Activated CD4-positive, alpha-beta T cell treated with anti-CD3 and anti-CD28 coated beads, Interleukin-2, amount 10 ng/mL, durations not matched to agents 7 days and 5 days (primary cell): ENCODE data around the gene ADIPOR1. TPM values are rescaled to one million over a fixed set of nuclear protein-coding genes. Genes with fewer than 3 reads are reported as not detected.
"Not testable (repeated sequence)": the region's sequence is repeated elsewhere in the genome, so short reads cannot be mapped to it uniquely, and the experiment has no call there.

Source experiments
- CTCF ChIA-PET: fragments of 350-600 bp; sonication (Branson Sonifier 250); formaldehyde crosslinking; loops from one replicate; lab custom pipeline; 2021; ENCODE audit warnings: antibody characterized with exemption; lab: Charles Lee
- POLR2A ChIA-PET: fragments of 350-600 bp; sonication (Branson Sonifier 250); formaldehyde crosslinking; loops from one replicate; lab custom pipeline; 2021; ENCODE audit warnings: antibody characterized with exemption; lab: Charles Lee
- DNase-seq: peaks from one replicate; pipeline ENCODE4 v3.0.0-alpha.2; 2020
- H3K27ac Mint-ChIP-seq: one replicate; pipeline ENCODE4 v1.8.0; 2021; ENCODE audit warnings: mild to moderate bottlenecking, moderate library complexity, mixed read lengths
- H3K27me3 Mint-ChIP-seq: one replicate; pipeline ENCODE4 v1.8.0; 2021; ENCODE audit warnings: mixed read lengths
- H3K36me3 Mint-ChIP-seq: one replicate; pipeline ENCODE4 v1.8.0; 2021; ENCODE audit warnings: low read depth, mixed read lengths
- H3K4me1 Mint-ChIP-seq: one replicate; pipeline ENCODE4 v1.8.0; 2021; ENCODE audit warnings: mixed read lengths
- H3K4me3 Mint-ChIP-seq: one replicate; pipeline ENCODE4 v1.8.0; 2021; ENCODE audit warnings: mild to moderate bottlenecking, moderate library complexity, mixed read lengths
- H3K9me3 Mint-ChIP-seq: one replicate; pipeline ENCODE4 v1.8.0; 2021; ENCODE audit warnings: mixed read lengths
- total RNA-seq, 2 experiments: library from RNA; stranded (reverse); gene quantifications; one replicate each; pipeline ENCODE4 v1.2.3, GENCODE V29; 2021

ADIPOR1 gene
- total RNA-seq, 2 experiments from 2014 or later, result 58.0 to 71.2 TPM

DNA sequence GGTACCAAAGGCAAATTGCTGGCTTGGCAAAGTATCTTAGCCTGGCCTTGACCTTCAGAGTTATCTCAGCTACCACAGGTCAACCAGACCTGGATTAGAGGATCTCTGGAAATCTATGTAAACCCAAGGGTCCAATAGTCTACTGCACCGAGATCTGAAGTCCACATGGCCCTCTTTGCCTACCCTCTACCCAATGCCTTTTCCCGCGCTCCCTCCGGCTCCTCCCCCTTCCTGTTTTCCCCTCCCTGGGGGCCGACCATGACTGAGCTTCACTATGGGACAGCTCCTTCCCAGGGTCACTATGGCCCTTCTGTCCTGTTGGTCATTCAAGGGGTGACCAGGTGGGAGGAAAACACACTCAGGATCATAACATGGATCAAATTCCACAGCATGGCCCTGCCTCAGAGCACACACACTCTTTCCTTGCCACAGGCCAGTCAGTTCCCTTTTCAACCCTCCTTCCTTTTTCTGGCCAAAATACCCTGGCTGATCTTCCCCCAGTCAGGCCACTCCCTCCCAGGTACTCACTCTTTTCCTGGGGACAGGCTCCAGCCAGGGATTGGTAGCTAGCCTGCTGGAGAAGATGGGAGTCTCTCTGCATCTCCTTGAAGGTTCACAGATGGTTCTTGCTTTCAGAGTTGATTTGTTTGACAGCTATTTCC lies 29.9 kb upstream of the ADIPOR1 start:
- no peaks in the 10 kb centered on the region for H3K9me3 Mint-ChIP-seq
- ChIA-PET POLR2A (no interaction called here), CTCF (interaction anchor here (0.6 to 1.7 kb wide), 6 partner anchors 9 to 645 kb away, joined by 3 to 4 read pairs (median 4); partner anchors contain the start of gene TMEM183A)
- no peak overlapping the region for H3K4me3 Mint-ChIP-seq
- peaks cover 26% of the 10 kb centered on the region for H3K27me3 Mint-ChIP-seq
- no peak for DNase-seq
- peaks cover 1% of the 10 kb centered on the region for H3K4me1 Mint-ChIP-seq
- H3K27ac Mint-ChIP-seq, result no peak overlapping the region
- no peaks in the 10 kb centered on the region for H3K36me3 Mint-ChIP-seq

DNA sequence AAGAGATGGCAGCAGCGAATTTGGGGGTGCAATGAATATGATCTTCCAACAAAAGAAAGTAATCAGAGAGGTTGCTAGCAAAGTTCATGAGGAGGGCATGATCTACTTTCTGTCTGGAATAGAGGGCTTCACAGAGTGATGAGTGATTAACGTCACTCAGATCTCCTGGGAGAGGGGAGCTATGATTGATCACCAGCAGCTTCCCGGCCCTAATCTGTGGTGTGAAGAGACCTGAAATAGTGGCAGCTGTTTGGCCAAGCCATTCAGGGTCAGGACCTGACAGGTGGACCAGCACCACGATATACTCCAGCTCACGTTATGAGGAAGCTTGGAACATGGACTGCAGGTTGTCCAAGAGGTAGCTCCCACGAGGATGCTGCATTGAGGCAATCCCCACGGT lies 29.1 kb upstream of the ADIPOR1 start:
- POLR2A ChIA-PET, result no interaction called here
- no peak overlapping the region for H3K4me3 Mint-ChIP-seq
- CTCF ChIA-PET, result interaction anchor here (0.6 to 1.7 kb wide), 6 partner anchors 12 to 645 kb away, joined by 3 to 5 read pairs (median 3); partner anchors contain the start of gene TMEM183A
- DNase-seq, result no peak
- no peak overlapping the region for H3K27ac Mint-ChIP-seq
- peaks cover 1% of the 10 kb centered on the region for H3K4me1 Mint-ChIP-seq
- no peaks in the 10 kb centered on the region for H3K9me3 Mint-ChIP-seq
- peaks cover 23% of the 10 kb centered on the region for H3K27me3 Mint-ChIP-seq
- no peaks in the 10 kb centered on the region for H3K36me3 Mint-ChIP-seq

DNA sequence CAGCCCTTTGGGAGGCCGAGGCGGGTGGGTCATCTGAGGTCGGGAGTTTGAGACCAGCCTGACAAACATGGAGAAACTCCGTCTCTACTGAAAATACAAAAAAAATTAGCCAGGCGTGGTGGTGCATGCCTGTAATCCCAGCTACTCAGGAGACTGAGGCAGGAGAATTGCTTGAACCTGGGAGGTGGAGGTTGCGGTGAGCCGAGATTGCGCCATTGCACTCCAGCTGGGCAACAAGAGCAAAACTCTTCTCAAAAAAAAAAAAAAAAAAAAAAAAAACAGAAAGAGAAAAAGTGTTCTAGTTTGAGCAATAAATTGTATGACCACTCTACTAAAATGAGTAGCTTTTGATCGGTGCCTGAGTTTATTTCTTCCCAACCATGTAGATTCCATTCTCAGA lies 28.0 kb upstream of the ADIPOR1 start:
- peaks cover 13% of the 10 kb centered on the region for H3K27me3 Mint-ChIP-seq
- H3K4me3 Mint-ChIP-seq, CTCF ChIA-PET, H3K9me3 Mint-ChIP-seq, H3K36me3 Mint-ChIP-seq, POLR2A ChIA-PET, H3K27ac Mint-ChIP-seq, H3K4me1 Mint-ChIP-seq, DNase-seq: not testable (repeated sequence)

DNA sequence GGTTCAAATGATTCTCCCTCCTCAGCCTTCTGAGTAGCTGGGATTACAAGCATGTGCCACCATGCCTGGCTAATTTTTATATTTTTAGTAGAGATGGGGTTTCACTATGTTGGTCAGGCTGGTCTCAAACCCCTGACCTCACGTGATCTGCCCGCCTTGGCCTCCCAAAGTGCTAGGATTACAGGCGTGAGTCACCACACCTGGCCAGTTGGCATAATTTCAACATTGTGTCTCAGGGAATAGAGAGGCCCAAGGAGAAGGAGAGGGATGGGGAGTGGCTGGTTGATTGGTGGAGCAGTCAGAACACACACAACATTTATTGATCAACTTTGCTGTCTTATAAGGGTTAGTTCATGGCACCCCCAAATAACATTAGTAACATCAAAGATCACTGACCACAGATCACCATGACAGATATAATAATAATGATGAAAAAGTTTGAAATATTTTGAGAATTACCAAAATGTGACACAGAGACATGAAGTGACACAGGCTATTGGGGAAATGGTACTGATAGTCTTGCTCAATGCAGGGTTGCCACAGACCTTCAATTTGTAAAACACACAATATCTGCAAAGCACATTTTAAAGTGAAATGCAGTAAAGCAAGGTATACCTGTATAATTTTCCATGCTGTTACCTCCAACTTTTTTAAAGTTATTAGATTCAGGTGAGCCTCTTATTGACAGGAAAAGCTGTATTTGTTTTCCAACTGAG lies 24.8 kb upstream of the ADIPOR1 start:
- Mint-ChIP-seq H3K36me3 (no peaks in the 10 kb centered on the region), H3K9me3 (no peaks in the 10 kb centered on the region), H3K27me3 (peaks cover 17% of the 10 kb centered on the region), H3K4me1 (peaks cover 1% of the 10 kb centered on the region), H3K27ac (no peak overlapping the region), H3K4me3 (no peak overlapping the region)
- ChIA-PET CTCF (interaction anchor here (0.6 to 0.8 kb wide), 2 partner anchors 16 to 62 kb away, joined by 3 to 4 read pairs; partner anchors contain the start of gene CYB5R1), POLR2A (interaction anchor here (0.7 kb wide), 1 partner anchor 97 kb away, joined by 8 read pairs; no protein-coding TSS in a partner anchor)
- DNase-seq, result no peak

DNA sequence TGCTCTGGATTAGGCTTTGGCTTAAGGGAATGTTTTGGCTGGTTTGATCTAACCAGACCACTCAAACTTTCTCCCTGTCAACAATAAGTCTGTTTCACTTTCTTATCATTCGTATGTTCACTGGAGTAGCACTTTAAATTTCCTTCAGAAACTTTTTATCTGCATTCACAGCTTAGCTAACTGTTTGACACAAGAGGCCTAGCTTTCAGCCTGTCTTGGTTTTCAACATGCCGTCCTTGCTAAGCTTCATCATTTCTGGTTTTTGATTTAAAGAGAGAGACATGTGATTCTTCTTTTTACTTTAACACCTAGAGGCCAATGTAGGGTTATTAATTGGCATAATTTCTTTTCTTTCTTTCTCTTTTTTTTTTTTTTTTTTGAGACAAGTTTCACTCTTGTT lies 23.8 kb upstream of the ADIPOR1 start:
- Mint-ChIP-seq H3K4me1 (peaks cover 1% of the 10 kb centered on the region), H3K27ac (no peak overlapping the region), H3K27me3 (peaks cover 24% of the 10 kb centered on the region), H3K36me3 (no peaks in the 10 kb centered on the region), H3K4me3 (no peak overlapping the region), H3K9me3 (no peaks in the 10 kb centered on the region)
- ChIA-PET POLR2A (no interaction called here), CTCF (interaction anchor here (0.6 to 0.9 kb wide), 3 partner anchors 15 to 79 kb away, joined by 3 to 4 read pairs (median 3); partner anchors contain the start of gene CYB5R1)
- DNase-seq, result no peak

DNA sequence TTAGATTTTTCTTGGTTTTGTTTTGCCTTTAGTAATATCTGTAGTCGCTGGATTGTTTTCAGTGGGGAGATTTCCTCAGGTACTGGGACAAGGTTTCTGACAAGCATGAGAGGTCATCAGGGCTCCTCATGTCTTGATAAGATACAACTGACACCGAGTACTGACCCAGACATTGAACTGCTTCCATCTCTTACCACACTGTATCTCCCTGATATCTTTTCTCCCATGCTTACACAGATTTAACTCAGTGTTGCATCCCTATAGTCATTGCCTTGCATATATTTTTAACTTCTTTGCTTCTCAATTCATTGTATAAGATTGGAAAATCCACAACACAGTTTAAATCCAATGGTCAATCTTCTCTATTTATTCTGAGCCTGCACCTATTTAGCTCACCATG lies 21.3 kb upstream of the ADIPOR1 start:
- no peak overlapping the region for H3K4me3 Mint-ChIP-seq
- no peaks in the 10 kb centered on the region for H3K9me3 Mint-ChIP-seq
- DNase-seq, result no peak
- peaks cover 30% of the 10 kb centered on the region for H3K27me3 Mint-ChIP-seq
- POLR2A ChIA-PET, result no interaction called here
- no peak overlapping the region for H3K27ac Mint-ChIP-seq
- H3K36me3 Mint-ChIP-seq, result no peaks in the 10 kb centered on the region
- no peaks in the 10 kb centered on the region for H3K4me1 Mint-ChIP-seq
- CTCF ChIA-PET, result interaction anchor here (1.7 kb wide), 1 partner anchor 11 kb away, joined by 6 read pairs; no protein-coding TSS in a partner anchor

DNA sequence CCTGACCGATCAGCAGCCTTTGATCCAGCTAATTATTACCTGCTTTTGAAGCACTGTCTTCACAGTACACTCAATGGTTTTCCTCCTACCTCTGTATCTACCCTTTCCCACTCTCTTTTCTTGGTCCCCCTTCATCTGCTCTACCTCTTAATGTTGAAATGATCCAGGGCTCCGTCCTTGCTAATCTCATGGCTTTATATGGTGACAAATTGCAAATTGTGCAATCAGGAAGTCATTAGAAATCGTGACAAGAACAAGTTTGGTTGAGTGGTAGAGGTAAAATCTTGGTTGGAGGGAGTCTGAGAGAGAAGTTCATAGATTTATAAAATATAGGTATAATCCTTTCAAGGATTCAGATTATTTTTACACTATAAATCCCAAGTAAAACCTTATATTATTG lies 18.5 kb upstream of the ADIPOR1 start:
- Mint-ChIP-seq H3K27ac (no peak overlapping the region), H3K27me3 (peaks cover 37% of the 10 kb centered on the region), H3K4me3 (no peak overlapping the region), H3K36me3 (no peaks in the 10 kb centered on the region), H3K4me1 (no peaks in the 10 kb centered on the region), H3K9me3 (no peaks in the 10 kb centered on the region)
- no peak for DNase-seq
- ChIA-PET CTCF (interaction anchor here (0.6 kb wide), 1 partner anchor 195 kb away, joined by 3 read pairs; no protein-coding TSS in a partner anchor), POLR2A (no interaction called here)

DNA sequence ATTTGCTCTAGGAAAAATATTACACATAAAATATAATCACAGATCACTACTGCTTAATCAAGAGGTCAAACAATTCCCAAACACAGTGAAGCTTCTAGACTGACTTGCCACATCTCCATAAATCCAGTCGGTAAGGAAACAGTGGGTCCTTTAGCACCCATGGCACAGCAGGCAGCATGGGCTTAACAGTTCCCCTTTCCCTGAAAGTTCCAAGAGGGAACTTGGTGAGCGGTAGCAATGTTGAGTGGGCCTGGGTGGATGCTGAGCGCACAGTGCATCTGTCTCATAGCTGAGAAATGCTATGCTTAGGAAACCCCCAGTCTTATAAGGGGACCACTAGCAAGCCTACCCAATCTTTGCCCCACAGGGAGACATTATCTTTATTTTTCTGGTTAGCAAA lies 16.7 kb upstream of the ADIPOR1 start:
- ChIA-PET POLR2A (no interaction called here), CTCF (interaction anchor here (0.5 kb wide), 1 partner anchor 189 kb away, joined by 3 read pairs; no protein-coding TSS in a partner anchor)
- Mint-ChIP-seq H3K4me3 (no peak overlapping the region), H3K27me3 (peaks cover 31% of the 10 kb centered on the region), H3K4me1 (no peaks in the 10 kb centered on the region), H3K27ac (no peak overlapping the region), H3K9me3 (no peaks in the 10 kb centered on the region), H3K36me3 (no peaks in the 10 kb centered on the region)
- DNase-seq, result no peak

DNA sequence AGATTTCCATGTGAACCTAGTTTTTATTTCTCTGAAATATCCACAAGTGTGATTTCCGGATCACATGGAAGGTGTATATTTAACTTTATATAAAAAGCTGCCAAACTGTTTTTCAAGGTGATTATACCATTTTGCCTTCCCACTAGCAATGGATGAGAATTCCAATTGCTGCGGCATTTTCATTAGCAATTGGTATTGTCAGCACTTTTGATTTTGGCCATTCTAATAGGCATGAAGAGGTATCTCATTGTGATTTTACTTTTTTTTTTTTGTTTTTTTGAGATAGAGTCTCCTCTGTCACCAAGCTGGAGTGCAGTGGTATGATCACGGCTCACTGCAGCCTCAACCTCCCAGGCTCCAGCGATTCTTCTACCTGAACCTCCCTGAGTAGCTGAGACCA lies 13.9 kb upstream of the ADIPOR1 start:
- no peak overlapping the region for H3K4me3 Mint-ChIP-seq
- H3K27ac Mint-ChIP-seq, result no peak overlapping the region
- H3K9me3 Mint-ChIP-seq, result no peaks in the 10 kb centered on the region
- POLR2A ChIA-PET, result interaction anchor here (0.6 kb wide), 1 partner anchor 18 kb away, joined by 4 read pairs; no protein-coding TSS in a partner anchor
- H3K36me3 Mint-ChIP-seq, result no peaks in the 10 kb centered on the region
- peaks cover 18% of the 10 kb centered on the region for H3K4me1 Mint-ChIP-seq
- DNase-seq, result no peak
- H3K27me3 Mint-ChIP-seq, result peaks cover 15% of the 10 kb centered on the region
- CTCF ChIA-PET, result interaction anchor here (0.6 to 1.4 kb wide), 2 partner anchors 18 to 873 kb away, joined by 3 to 5 read pairs; no protein-coding TSS in a partner anchor

DNA sequence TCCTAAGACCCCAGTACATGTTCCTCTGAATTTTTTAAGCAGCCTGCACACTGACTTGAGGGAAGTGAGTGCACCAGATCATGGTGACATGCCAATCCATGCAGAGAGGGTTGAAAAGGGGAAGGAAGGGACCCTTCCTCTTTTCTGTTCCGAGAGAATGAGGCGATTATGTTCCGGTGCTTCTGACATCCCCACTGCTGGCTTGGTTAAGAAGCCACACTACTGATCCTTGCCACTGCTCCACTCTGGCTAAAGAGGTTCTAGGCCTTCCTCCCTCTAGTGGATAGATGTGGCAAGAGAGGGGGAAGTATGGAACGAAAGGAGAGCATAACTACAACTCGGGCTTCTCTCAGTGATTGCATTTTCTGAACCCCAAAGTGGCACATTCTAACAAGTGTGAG lies 10.8 kb upstream of the ADIPOR1 start:
- DNase-seq, result peak; percentile 52
- H3K27ac Mint-ChIP-seq, result peak overlapping the region; percentile 46
- H3K4me3 Mint-ChIP-seq, result no peak overlapping the region
- CTCF ChIA-PET, result interaction anchor here (1.0 to 2.0 kb wide), 7 partner anchors 10 to 53 kb away, joined by 3 to 8 read pairs (median 4); partner anchors contain the start of gene TMEM183A
- H3K4me1 Mint-ChIP-seq, result peaks cover 36% of the 10 kb centered on the region
- POLR2A ChIA-PET, result no interaction called here
- H3K9me3 Mint-ChIP-seq, result no peaks in the 10 kb centered on the region
- peaks cover 5% of the 10 kb centered on the region for H3K36me3 Mint-ChIP-seq
- H3K27me3 Mint-ChIP-seq, result peaks cover 4% of the 10 kb centered on the region

DNA sequence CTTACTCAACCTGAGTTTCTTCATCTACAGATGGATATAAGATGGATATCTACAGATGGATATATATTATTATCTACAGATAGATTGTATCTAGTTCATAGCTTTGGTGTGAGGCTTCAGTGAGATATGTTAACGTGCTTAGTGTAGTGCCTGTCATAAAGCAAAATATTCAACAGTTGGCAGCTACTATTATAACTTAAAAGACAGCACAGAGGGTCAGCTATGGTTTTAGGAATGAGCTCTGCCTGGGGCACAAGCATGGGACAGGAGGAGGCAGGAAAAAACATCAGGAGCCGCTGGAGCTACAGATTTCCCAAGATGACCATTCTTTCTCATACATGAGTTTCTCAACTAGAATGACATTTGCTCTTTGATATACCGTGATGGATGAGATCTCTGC lies 10.2 kb upstream of the ADIPOR1 start:
- Mint-ChIP-seq H3K27ac (peak overlapping the region; percentile 96), H3K4me3 (peak overlapping the region; percentile 88), H3K36me3 (peaks cover 6% of the 10 kb centered on the region), H3K9me3 (no peaks in the 10 kb centered on the region), H3K27me3 (no peaks in the 10 kb centered on the region), H3K4me1 (peaks cover 36% of the 10 kb centered on the region)
- no peak for DNase-seq
- CTCF ChIA-PET, result interaction anchor here (0.5 to 2.0 kb wide), 10 partner anchors 11 to 84 kb away, joined by 3 to 8 read pairs (median 4); partner anchors contain the start of gene TMEM183A
- POLR2A ChIA-PET, result interaction anchor here (0.7 kb wide), 1 partner anchor 25 kb away, joined by 3 read pairs; no protein-coding TSS in a partner anchor

DNA sequence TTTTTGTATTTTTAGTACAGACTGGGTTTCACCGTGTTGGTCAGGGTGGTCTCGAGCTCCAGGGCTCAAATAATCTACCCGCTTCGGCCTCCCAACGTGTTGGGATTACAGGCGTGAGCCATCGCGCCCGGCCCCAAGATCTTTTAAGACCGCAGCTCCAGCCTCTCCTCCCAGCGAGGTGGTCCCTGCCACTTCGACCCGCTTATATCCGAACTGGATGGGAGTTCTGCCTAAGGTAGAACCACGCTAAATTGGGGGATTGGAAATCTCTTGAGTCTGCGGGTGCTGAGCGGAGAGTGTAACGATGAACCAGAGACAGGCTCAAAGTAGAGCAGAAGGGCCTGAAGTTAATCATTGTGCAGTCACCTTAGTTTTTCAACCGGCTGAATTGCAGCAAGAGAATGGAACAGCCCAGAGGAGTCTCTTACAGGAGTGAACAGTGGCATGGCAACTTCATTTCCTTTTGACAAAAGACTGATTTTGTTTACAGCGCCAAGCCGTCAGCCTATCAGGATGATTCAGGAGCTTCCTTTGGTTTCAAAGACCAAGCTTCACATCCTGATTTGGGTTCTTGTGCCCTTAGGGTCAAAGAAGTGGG lies 9.7 kb upstream of the ADIPOR1 start:
- H3K27ac Mint-ChIP-seq, result peak overlapping the region; percentile 96
- H3K4me1 Mint-ChIP-seq, result peaks cover 36% of the 10 kb centered on the region
- DNase-seq, result peak; percentile 48
- no peaks in the 10 kb centered on the region for H3K27me3 Mint-ChIP-seq
- H3K9me3 Mint-ChIP-seq, result no peaks in the 10 kb centered on the region
- POLR2A ChIA-PET, result interaction anchor here (0.6 to 0.7 kb wide), 2 partner anchors 24 to 807 kb away, joined by 3 to 4 read pairs; partner anchors contain the start of gene PTPN7
- peaks cover 6% of the 10 kb centered on the region for H3K36me3 Mint-ChIP-seq
- peak overlapping the region; percentile 88 for H3K4me3 Mint-ChIP-seq
- CTCF ChIA-PET, result interaction anchor here (0.5 to 2.0 kb wide), 10 partner anchors 11 to 84 kb away, joined by 3 to 8 read pairs (median 4); partner anchors contain the start of gene TMEM183A
